ENCODE measurements around the gene CCDC87. TPM values are rescaled to one million over a fixed set of nuclear protein-coding genes. Genes with fewer than 3 reads are reported as not detected.
A peak's percentile ranks its signal among the peaks of the same experiment; 100 is the strongest.

CCDC87 gene
- total and polyA plus RNA-seq, 4 donors: 0.14 to 0.17 (median 0.14) TPM; not detected in 1

- TF ChIP-seq ATF3 (IDR thresholded peaks at IDR 0.05): no peak
- no peak for TF ChIP-seq JUND (IDR thresholded peaks at IDR 0.05)
- TF ChIP-seq CTCF (IDR thresholded peaks at IDR 0.05; ENCODE audit: low read depth, low read length, missing input control): no peak
- TF ChIP-seq RXRA (IDR thresholded peaks at IDR 0.05): no peak
- TF ChIP-seq FOXA2 (IDR thresholded peaks at IDR 0.05): no peak
- no peak for TF ChIP-seq SP1 (IDR thresholded peaks at IDR 0.05)
- no peak for TF ChIP-seq REST (IDR thresholded peaks at IDR 0.05)
- no peak for TF ChIP-seq MAX (IDR thresholded peaks at IDR 0.05)
- no peak for TF ChIP-seq NR2F2 (IDR thresholded peaks at IDR 0.05)
- no peak for TF ChIP-seq RAD21 (IDR thresholded peaks at IDR 0.05)
- TF ChIP-seq GABPA (IDR thresholded peaks at IDR 0.05 in 1 of 2, conservative IDR thresholded peaks at IDR 0.05 in 1 of 2): no peak
- no peak for TF ChIP-seq EGR1 (IDR thresholded peaks at IDR 0.05; ENCODE audit: low read depth in 2 of 2)
- no peak for TF ChIP-seq YY1 (IDR thresholded peaks at IDR 0.05)
- TF ChIP-seq FOXA1 (IDR thresholded peaks at IDR 0.05): no peak
- TF ChIP-seq HNF4A (conservative IDR thresholded peaks at IDR 0.05): no peak
- no peak for TF ChIP-seq TAF1 (conservative IDR thresholded peaks at IDR 0.05)
- no peak for TF ChIP-seq HNF4G (IDR thresholded peaks at IDR 0.05)
- no peak for TF ChIP-seq ZBTB33 (IDR thresholded peaks at IDR 0.05)
- Histone ChIP-seq H3K27ac (ENCODE audit: low read depth in 1 of 2, low read length in 2 of 2) (no peak overlapping the region), H3K9me3 (ENCODE audit: control insufficient read depth in 4 of 4, low read length in 3 of 4) (no peaks in the 10 kb centered on the region), H3K9ac (ENCODE audit: low read depth in 1 of 2, low read length in 2 of 2) (no peak overlapping the region), H3K36me3 (ENCODE audit: control insufficient read depth in 4 of 4, insufficient read depth in 3 of 4, low read depth in 1 of 4, low read length in 3 of 4) (peaks cover 0 to 2% (median 0%) of the 10 kb centered on the region in 4 donors), H3K4me3 (ENCODE audit: low read depth in 1 of 3, low read length in 3 of 3) (no peak overlapping the region), H3K27me3 (ENCODE audit: control insufficient read depth in 4 of 4, insufficient read depth in 4 of 4, low read length in 3 of 4) (no peaks in the 10 kb centered on the region), H3K4me1 (ENCODE audit: control insufficient read depth in 4 of 4, insufficient read depth in 4 of 4, low read length in 3 of 4) (peaks cover 0 to 3% (median 1%) of the 10 kb centered on the region in 4 donors)
- WGBS: 15% methylated on average over 50 of the region's 50 CpGs
- DNase-seq (ENCODE audit: low spot score): peak; percentile 51
Observed at GRCh38 chr11:66559142-66559865, 33.6 kb downstream of the CCDC87 start.

All from liver (tissue), 9 donors.